Fibroblast of lung (primary cell): ENCODE data around the gene TNRC18. TPM values are rescaled to one million over a fixed set of nuclear protein-coding genes. Genes with fewer than 3 reads are reported as not detected.
"Not testable (repeated sequence)": the region's sequence is repeated elsewhere in the genome, so short reads cannot be mapped to it uniquely, and the experiment has no call there.

Experiments
- DNase-seq, 2 donors: peaks; one replicate each; pipeline versions ENCODE4 v3.0.0 to v3.0.0-alpha.2; 2010; ENCODE audit warnings: low read depth in 2 of 2
- H2AFZ ChIP-seq: 2 replicates; pipeline ENCODE4 v1.5.1; 2012; ENCODE audit warnings: low read length, control low read depth, inconsistent platforms
- H3K27ac ChIP-seq: 2 replicates; pipeline ENCODE4 v1.5.1; 2011; ENCODE audit warnings: low read length, control low read depth; ENCODE audit not compliant: insufficient read depth
- H3K27me3 ChIP-seq: 2 replicates; pipeline ENCODE4 v1.5.1; 2011; ENCODE audit warnings: mild to moderate bottlenecking, low read length; ENCODE audit not compliant: control insufficient read depth, insufficient read depth
- H3K36me3 ChIP-seq: 2 replicates; pipeline ENCODE4 v1.5.1; 2011; ENCODE audit warnings: low read length; ENCODE audit not compliant: control insufficient read depth, insufficient read depth
- H3K4me1 ChIP-seq: 2 replicates; pipeline ENCODE4 v1.5.1; 2011; ENCODE audit warnings: low read length; ENCODE audit not compliant: control insufficient read depth, insufficient read depth; ENCODE audit errors: extremely low read depth
- H3K4me2 ChIP-seq: 2 replicates; pipeline ENCODE4 v1.5.1; 2011; ENCODE audit warnings: low read length, control low read depth; ENCODE audit not compliant: insufficient read depth; ENCODE audit errors: extremely low read depth
- H3K4me3 ChIP-seq, 4 experiments: fragments of 200-600 bp in 1 of 4; sonication (generic) in 1 of 4; replicated peaks in 1 of 4; 2 replicates each; pipeline ENCODE4 v1.5.1; 2011 to 2016; ENCODE audit warnings: low read length in 4 of 4, low read depth in 3 of 4, mild to moderate bottlenecking in 3 of 4, control low read depth in 2 of 4, inconsistent platforms in 1 of 4, mixed read lengths in 1 of 4; ENCODE audit not compliant: insufficient read depth in 1 of 4; ENCODE audit errors: control extremely low read depth in 1 of 4
- H3K79me2 ChIP-seq: 2 replicates; pipeline ENCODE4 v1.5.1; 2012; ENCODE audit warnings: mild to moderate bottlenecking, low read length, inconsistent platforms; ENCODE audit not compliant: control insufficient read depth, insufficient read depth
- H3K9ac ChIP-seq: 2 replicates; pipeline ENCODE4 v1.5.1; 2011; ENCODE audit warnings: mild to moderate bottlenecking, low read length, control low read depth; ENCODE audit not compliant: insufficient read depth
- H3K9me3 ChIP-seq: 2 replicates; pipeline ENCODE4 v1.5.1; 2012; ENCODE audit warnings: low read depth, low read length; ENCODE audit not compliant: control insufficient read depth, insufficient read depth
- H4K20me1 ChIP-seq: 2 replicates; pipeline ENCODE4 v1.5.1; 2011; ENCODE audit warnings: low read length; ENCODE audit not compliant: control insufficient read depth, insufficient read depth; ENCODE audit errors: extremely low read depth
- EZH2 ChIP-seq: IDR thresholded peaks from 2 replicates; pipeline ENCODE4 v1.5.1; 2012; ENCODE audit warnings: low read length, control low read depth, mild to moderate bottlenecking; ENCODE audit errors: missing control alignments
- polyA plus RNA-seq, 2 donors: library from polyadenylated mRNA; depleted of rRNA in 1 of 2; stranded (reverse) in 1 of 2; unstranded in 1 of 2; fragments of >200 nt; gene quantifications; 2 replicates each; pipeline ENCODE4 v1.2.1, GENCODE V29; 2011 to 2012; ENCODE audit warnings: missing spikeins in 1 of 2
- total RNA-seq: library from RNA; depleted of rRNA; stranded (reverse); fragments of >200 nt; gene quantifications from 2 replicates; pipeline ENCODE4 v1.2.1, GENCODE V29; 2014
- TF ChIP-seq, protein P1 (sequence below), 2 donors: IDR thresholded peaks in 1 of 2; conservative IDR thresholded peaks in 1 of 2; 1 replicate in 1 of 2; 2 replicates in 1 of 2; pipeline ENCODE4 v1.5.1; 2011 to 2012; ENCODE audit warnings: low read length in 2 of 2, control low read depth in 1 of 2, inconsistent platforms in 1 of 2, low read depth in 1 of 2, mild to moderate bottlenecking in 1 of 2

The TNRC18 gene
- total and polyA plus RNA-seq, 2 donors (not counting 1 experiment from before 2014, with no cell fraction given), result 19.7 to 38.5 TPM

DNA sequence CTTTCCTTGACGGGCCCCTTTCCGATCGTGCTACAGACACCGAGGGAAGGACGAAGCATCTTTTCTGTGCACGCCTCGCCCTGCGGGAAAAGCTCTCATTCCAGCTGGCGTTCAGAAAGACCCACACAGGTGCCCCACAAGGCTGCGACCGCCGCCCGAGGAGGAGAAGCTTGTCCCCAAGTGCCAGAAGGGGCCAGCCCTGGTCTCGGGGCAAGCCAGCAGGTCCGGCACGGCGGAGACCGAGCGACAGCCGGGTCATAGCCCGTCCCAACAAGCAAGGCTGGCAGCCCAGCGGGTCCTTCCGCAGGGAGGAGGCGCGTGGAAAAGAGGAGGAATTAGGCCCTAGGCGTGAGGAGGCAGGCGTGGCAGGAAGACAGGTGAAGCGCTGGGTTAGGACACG, 62.7 kb downstream of the TNRC18 start:
- H3K27me3 ChIP-seq, result no peaks in the 10 kb centered on the region
- H3K9ac ChIP-seq, result no peak overlapping the region
- H3K9me3 ChIP-seq, result no peaks in the 10 kb centered on the region
- no peaks in the 10 kb centered on the region for H3K4me1 ChIP-seq
- H3K36me3 ChIP-seq, result peaks cover 31% of the 10 kb centered on the region
- TF ChIP-seq, protein P1, sequence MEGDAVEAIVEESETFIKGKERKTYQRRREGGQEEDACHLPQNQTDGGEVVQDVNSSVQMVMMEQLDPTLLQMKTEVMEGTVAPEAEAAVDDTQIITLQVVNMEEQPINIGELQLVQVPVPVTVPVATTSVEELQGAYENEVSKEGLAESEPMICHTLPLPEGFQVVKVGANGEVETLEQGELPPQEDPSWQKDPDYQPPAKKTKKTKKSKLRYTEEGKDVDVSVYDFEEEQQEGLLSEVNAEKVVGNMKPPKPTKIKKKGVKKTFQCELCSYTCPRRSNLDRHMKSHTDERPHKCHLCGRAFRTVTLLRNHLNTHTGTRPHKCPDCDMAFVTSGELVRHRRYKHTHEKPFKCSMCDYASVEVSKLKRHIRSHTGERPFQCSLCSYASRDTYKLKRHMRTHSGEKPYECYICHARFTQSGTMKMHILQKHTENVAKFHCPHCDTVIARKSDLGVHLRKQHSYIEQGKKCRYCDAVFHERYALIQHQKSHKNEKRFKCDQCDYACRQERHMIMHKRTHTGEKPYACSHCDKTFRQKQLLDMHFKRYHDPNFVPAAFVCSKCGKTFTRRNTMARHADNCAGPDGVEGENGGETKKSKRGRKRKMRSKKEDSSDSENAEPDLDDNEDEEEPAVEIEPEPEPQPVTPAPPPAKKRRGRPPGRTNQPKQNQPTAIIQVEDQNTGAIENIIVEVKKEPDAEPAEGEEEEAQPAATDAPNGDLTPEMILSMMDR (conservative IDR thresholded peaks at IDR 0.05 in 1 of 2, IDR thresholded peaks at IDR 0.05 in 1 of 2; ENCODE audit: low read depth in 1 of 2, low read length in 2 of 2), result no peak
- no peak for TF ChIP-seq EZH2
- H3K4me3 ChIP-seq, result no peak overlapping the region
- H3K27ac ChIP-seq, result no peak overlapping the region
- peaks cover 33% of the 10 kb centered on the region for H3K79me2 ChIP-seq
- no peaks in the 10 kb centered on the region for H4K20me1 ChIP-seq
- H2AFZ ChIP-seq, result no peak overlapping the region
- no peak overlapping the region for H3K4me2 ChIP-seq
- no peak for DNase-seq

DNA sequence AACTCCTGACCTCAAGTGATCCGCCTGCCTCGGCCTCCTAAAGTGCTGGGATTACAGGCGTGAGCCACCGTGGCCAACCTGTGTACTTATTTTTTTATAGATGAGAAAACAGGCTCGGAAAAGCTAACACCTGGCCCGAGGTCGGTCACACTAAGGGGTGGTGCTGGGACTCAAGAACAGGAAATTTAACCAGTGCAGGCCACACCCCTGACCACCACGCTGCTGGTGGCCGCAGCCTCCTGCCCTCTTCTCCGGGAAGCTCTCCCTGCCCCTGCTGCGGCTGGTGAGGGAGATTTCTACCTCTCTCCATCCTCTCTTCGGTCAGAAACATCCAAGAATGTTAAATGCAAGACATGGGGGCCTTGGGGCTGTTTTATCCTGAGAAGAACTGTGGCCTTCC, 63.2 kb downstream of the TNRC18 start:
- Histone ChIP-seq H3K4me1 (no peaks in the 10 kb centered on the region), H3K9me3 (no peaks in the 10 kb centered on the region), H3K27ac (no peak overlapping the region), H2AFZ (no peak overlapping the region), H3K79me2 (peaks cover 34% of the 10 kb centered on the region), H3K27me3 (no peaks in the 10 kb centered on the region), H3K4me3 (no peak overlapping the region), H3K9ac (no peak overlapping the region), H4K20me1 (no peaks in the 10 kb centered on the region), H3K4me2 (no peak overlapping the region), H3K36me3 (peaks cover 31% of the 10 kb centered on the region)
- no peak for DNase-seq
- TF ChIP-seq, protein P1 (conservative IDR thresholded peaks at IDR 0.05 in 1 of 2, IDR thresholded peaks at IDR 0.05 in 1 of 2; ENCODE audit: low read depth in 1 of 2, low read length in 2 of 2), result no peak
- TF ChIP-seq EZH2, result no peak

DNA sequence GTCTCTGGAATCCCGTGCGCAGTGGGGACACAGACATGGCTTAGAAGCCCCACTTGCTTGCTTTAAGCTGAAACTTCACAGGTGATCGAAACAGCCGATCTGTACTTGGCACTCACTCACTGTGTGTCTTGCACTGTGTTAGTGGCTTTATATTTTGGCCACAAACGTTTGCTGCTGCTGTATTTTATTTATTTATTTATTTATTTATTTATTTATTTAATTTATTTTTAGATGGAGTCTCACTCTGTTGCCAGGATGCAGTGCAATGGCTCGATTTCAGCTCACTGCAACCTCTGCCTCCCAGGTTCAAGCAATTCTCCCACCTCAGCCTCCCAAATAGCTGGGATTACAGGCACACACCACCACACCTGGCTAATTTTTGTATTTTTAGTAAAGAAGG, 63.6 kb downstream of the TNRC18 start:
- H3K9ac ChIP-seq, H3K4me3 ChIP-seq, H3K4me2 ChIP-seq, H3K27ac ChIP-seq, DNase-seq, H3K27me3 ChIP-seq, H3K4me1 ChIP-seq, H4K20me1 ChIP-seq, H3K9me3 ChIP-seq, H2AFZ ChIP-seq: not testable (repeated sequence)
- peaks cover 31% of the 10 kb centered on the region for H3K36me3 ChIP-seq
- H3K79me2 ChIP-seq, result peaks cover 35% of the 10 kb centered on the region
